ENCODE results near the gene OR9A4. TPM values are rescaled to one million over a fixed set of nuclear protein-coding genes. Genes with fewer than 3 reads are reported as not detected.

OR9A4 gene
- total RNA-seq, 4 donors from 2014 or later, result 0.21 to 0.49 TPM; not detected in 2

DNA sequence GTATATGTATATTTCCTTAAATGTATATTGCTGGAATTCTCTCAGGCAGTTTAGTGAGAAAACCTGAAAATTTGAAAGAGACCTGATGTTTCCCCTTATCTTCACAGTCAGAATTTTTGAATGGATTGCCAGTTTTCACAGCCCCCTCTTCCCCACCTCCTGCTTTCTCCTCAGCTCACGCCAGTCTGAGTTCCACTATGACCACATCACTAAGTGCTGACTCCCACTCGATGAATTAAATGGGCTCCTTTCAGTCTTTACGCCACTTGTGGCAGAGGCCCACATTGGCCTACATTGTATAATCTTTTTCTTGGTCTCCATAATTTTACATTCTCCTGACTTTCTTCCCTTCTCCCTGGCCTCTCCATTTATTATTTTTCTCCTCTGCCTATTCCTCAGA lies 33.7 kb downstream of the OR9A4 start:
- Histone ChIP-seq H3K27me3 (no peaks in the 10 kb centered on the region), H3K36me3 (no peaks in the 10 kb centered on the region), H3K9me3 (no peaks in the 10 kb centered on the region), H3K4me3 (no peak overlapping the region), H3K4me1 (no peaks in the 10 kb centered on the region), H3K27ac (no peak overlapping the region)
- TF ChIP-seq, protein P1, sequence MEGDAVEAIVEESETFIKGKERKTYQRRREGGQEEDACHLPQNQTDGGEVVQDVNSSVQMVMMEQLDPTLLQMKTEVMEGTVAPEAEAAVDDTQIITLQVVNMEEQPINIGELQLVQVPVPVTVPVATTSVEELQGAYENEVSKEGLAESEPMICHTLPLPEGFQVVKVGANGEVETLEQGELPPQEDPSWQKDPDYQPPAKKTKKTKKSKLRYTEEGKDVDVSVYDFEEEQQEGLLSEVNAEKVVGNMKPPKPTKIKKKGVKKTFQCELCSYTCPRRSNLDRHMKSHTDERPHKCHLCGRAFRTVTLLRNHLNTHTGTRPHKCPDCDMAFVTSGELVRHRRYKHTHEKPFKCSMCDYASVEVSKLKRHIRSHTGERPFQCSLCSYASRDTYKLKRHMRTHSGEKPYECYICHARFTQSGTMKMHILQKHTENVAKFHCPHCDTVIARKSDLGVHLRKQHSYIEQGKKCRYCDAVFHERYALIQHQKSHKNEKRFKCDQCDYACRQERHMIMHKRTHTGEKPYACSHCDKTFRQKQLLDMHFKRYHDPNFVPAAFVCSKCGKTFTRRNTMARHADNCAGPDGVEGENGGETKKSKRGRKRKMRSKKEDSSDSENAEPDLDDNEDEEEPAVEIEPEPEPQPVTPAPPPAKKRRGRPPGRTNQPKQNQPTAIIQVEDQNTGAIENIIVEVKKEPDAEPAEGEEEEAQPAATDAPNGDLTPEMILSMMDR (IDR thresholded peaks at IDR 0.05), result no peak
- TF ChIP-seq POLR2A (IDR thresholded peaks at IDR 0.05), result no peak
- no peak for DNase-seq
- intact Hi-C loops (cut with DNase I; ENCODE audit: low total_unique reads), result no loop called here

DNA sequence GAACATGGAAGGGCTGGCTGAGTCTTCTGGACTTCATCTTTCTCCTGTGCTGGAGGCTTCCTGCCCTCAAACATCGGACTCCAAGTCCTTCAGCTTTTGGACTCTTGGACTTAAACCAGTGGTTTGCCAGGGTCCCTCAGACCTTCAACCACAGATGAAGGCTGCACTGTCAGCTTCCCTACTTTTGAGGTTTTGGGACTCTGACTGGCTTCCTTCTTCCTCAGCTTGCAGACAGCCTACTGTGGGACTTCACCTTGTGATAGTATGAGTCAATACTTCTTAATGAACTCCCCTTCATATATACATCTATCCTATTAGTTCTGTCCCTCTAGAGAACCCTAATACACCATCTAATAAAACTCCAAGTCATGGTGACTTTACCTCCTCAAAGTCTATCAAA lies 34.6 kb downstream of the OR9A4 start:
- Histone ChIP-seq H3K4me3 (no peak overlapping the region), H3K27me3 (no peaks in the 10 kb centered on the region), H3K9me3 (no peaks in the 10 kb centered on the region), H3K4me1 (no peaks in the 10 kb centered on the region), H3K36me3 (no peaks in the 10 kb centered on the region), H3K27ac (no peak overlapping the region)
- TF ChIP-seq, protein P1 (IDR thresholded peaks at IDR 0.05), result no peak
- no peak for TF ChIP-seq POLR2A (IDR thresholded peaks at IDR 0.05)
- DNase-seq, result no peak
- intact Hi-C loops (cut with DNase I; ENCODE audit: low total_unique reads), result no loop called here

DNA sequence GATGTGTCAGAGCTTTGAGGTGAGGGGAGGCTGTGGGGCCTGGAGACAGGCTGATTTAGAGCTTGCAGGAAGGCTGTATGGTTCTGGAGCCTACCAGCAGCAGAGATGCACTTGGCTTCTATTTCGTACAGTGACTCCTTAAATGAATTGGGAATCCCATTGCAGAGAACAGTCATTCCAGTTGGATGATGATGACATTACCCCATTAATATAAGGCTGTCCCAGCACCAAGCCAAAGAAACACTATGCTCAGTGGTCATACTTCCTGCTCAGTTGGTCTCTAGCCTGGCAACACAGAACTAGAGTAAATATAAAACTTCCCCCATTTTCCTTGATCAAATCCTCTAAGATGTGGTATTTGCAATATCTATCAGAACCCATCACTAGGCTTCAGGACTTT lies 36.3 kb downstream of the OR9A4 start:
- intact Hi-C loops (cut with DNase I; ENCODE audit: low total_unique reads), result no loop called here
- DNase-seq, result no peak

GRCh38 chr7:141954334-141954733 lies 38.1 kb downstream of the OR9A4 start:
- DNase-seq, result no peak
- Histone ChIP-seq H3K27ac (no peak overlapping the region), H3K27me3 (no peaks in the 10 kb centered on the region), H3K9me3 (no peaks in the 10 kb centered on the region), H3K36me3 (no peaks in the 10 kb centered on the region), H3K4me3 (no peak overlapping the region), H3K4me1 (no peaks in the 10 kb centered on the region)
- intact Hi-C loops (cut with DNase I; ENCODE audit: low total_unique reads), result no loop called here
- TF ChIP-seq, protein P1 (IDR thresholded peaks at IDR 0.05), result no peak

More for the DNA sequence above, 36.3 kb downstream of the OR9A4 start:
- no peaks in the 10 kb centered on the region for H3K9me3 ChIP-seq
- TF ChIP-seq POLR2A (IDR thresholded peaks at IDR 0.05), result no peak
- TF ChIP-seq, protein P1 (IDR thresholded peaks at IDR 0.05), result no peak
- no peak overlapping the region for H3K4me3 ChIP-seq
- H3K27me3 ChIP-seq, result no peaks in the 10 kb centered on the region
- no peaks in the 10 kb centered on the region for H3K36me3 ChIP-seq
- no peak overlapping the region for H3K27ac ChIP-seq
- no peaks in the 10 kb centered on the region for H3K4me1 ChIP-seq

DNA sequence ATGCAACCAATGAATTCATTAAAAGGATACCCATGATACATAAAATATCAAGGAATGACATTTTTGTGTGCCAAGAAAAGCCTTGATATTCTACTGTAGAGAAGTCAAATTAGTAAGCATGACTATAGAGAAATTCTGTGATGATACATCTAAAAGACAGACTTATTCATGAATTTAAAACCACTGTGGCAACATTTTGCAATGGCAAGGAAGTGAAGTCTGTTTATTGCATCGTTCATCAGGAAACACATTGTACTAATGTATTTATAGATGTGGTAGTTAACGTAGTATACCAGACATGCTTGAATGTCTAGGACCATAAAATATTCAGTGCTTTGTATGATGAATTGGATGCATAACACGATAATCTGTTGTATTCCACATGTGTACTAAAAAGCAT lies 39.9 kb downstream of the OR9A4 start:
- DNase-seq, result no peak
- Histone ChIP-seq H3K27ac (no peak overlapping the region), H3K4me3 (no peak overlapping the region), H3K36me3 (no peaks in the 10 kb centered on the region), H3K27me3 (no peaks in the 10 kb centered on the region), H3K4me1 (no peaks in the 10 kb centered on the region), H3K9me3 (no peaks in the 10 kb centered on the region)
- no peak for TF ChIP-seq POLR2A (IDR thresholded peaks at IDR 0.05)
- TF ChIP-seq, protein P1 (IDR thresholded peaks at IDR 0.05), result no peak
- intact Hi-C loops (cut with DNase I; ENCODE audit: low total_unique reads), result no loop called here

Data from uterus (tissue), 4 donors.